Uterus (tissue), 2 donors: Measurements from ENCODE around the gene BRS3.
"Not testable (repeated sequence)": the region's sequence is repeated elsewhere in the genome, so short reads cannot be mapped to it uniquely, and the experiment has no call there.

Experiments
- POLR2A ChIP-seq, 2 donors: fragments of 450-650 bp; IDR thresholded peaks; one replicate each; pipeline ENCODE4 v1.6.1; 2016; ENCODE audit warnings: antibody characterized with exemption in 2 of 2, mild to moderate bottlenecking in 1 of 2, moderate library complexity in 1 of 2
- TF ChIP-seq, protein P1 (sequence below), 4 experiments: fragments of 200-600 bp in 2 of 4; fragments of 450-650 bp in 2 of 4; sonication (generic) in 2 of 4; IDR thresholded peaks; one replicate each; pipeline ENCODE4 v1.5.1; 2016 to 2019; ENCODE audit warnings: antibody characterized with exemption in 4 of 4, mild to moderate bottlenecking in 2 of 4, moderate library complexity in 1 of 4

DNA sequence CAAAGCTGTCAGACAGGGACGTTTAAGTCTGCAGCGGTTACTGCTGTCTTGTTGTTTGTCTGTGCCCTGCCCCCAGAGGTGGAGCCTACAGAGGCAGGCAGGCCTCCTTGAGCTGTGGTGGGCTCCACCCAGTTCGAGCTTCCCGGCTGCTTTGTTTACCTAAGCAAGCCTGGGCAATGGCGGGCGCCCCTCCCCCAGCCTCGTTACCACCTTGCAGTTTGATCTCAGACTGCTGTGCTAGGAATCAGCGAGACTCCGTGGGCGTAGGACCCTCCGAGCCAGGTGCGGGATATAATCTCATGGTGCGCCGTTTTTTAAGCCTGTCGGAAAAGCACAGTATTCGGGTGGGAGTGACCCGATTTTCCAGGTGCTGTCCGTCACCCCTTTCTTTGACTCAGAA is 42.1 kb upstream of the BRS3 start:
- TF ChIP-seq, protein P1, sequence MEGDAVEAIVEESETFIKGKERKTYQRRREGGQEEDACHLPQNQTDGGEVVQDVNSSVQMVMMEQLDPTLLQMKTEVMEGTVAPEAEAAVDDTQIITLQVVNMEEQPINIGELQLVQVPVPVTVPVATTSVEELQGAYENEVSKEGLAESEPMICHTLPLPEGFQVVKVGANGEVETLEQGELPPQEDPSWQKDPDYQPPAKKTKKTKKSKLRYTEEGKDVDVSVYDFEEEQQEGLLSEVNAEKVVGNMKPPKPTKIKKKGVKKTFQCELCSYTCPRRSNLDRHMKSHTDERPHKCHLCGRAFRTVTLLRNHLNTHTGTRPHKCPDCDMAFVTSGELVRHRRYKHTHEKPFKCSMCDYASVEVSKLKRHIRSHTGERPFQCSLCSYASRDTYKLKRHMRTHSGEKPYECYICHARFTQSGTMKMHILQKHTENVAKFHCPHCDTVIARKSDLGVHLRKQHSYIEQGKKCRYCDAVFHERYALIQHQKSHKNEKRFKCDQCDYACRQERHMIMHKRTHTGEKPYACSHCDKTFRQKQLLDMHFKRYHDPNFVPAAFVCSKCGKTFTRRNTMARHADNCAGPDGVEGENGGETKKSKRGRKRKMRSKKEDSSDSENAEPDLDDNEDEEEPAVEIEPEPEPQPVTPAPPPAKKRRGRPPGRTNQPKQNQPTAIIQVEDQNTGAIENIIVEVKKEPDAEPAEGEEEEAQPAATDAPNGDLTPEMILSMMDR (IDR thresholded peaks at IDR 0.05), result not testable (repeated sequence)
- TF ChIP-seq POLR2A (IDR thresholded peaks at IDR 0.05), result not testable (repeated sequence)
